ENCODE results near the gene MTX2.

Gene MTX2

DNA sequence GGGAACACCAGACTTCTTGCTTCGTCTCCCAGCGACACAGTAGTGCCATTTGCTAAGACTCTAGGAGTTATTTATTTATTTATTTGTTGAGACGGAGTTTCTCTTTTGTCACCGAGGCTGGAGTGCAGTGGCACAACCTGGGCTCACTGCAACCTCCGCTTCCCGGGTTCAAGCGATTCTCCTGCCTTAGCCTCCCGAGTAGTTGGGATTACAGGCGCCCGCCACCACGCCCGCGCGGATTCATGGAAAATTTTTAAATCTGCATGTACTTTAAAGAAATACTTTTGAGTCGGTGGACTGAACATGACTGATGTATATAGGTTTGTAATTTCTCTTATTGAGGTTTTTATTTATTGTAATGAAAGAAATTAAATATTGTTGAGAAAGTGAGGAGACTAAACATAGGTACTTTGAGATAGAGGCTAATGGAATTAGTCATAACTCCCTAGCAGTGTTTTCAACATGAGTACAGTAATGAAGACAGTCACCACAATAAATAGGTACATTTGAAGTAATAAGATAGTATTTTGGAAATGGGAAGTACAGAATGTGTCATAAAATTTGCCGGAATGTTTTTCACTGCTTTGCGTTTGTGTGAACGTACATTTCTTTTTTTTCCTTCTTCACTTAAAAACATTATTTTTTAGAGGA is 983 bp downstream of the MTX2 start:
- TF ChIP-seq YY1 (IDR thresholded peaks at IDR 0.05; ENCODE audit: low read depth) (no peak), TEAD4 (IDR thresholded peaks at IDR 0.05) (no peak), ZBTB7A (IDR thresholded peaks at IDR 0.05; ENCODE audit: low read depth) (no peak), EGR1 (IDR thresholded peaks at IDR 0.05) (no peak), CEBPB (IDR thresholded peaks at IDR 0.05) (no peak)

DNA sequence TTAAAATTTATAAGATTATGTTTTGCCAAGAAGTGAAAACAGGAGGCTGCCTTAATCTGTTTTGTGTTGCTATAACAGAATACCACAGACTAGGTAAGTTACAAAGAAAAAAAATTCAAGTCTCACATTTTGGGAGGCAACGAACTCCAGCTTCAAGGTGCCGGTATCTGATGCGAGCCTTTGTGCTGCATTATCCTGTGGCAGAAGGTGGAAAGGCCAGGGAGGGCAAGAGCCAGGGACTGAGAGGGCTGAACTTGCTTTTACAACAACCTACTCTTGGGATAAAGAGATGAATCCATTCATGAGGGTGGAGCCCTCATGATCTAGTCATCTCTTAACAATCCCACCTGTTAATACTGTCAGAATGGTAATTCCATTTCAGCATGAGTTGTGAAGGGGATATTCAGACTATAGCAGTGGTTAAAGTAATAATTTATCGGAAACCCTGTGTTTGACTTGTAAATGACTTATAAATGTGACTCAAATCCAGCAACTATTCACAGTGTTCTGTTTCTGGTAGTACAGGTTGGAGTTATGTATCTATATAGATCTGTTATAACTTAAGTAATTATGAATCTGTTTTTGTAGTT is 3.7 kb downstream of the MTX2 start:
- TF ChIP-seq, protein P1, sequence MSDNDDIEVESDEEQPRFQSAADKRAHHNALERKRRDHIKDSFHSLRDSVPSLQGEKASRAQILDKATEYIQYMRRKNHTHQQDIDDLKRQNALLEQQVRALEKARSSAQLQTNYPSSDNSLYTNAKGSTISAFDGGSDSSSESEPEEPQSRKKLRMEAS (IDR thresholded peaks at IDR 0.05): no peak
- TF ChIP-seq EP300 (IDR thresholded peaks at IDR 0.05; ENCODE audit: borderline replicate concordance) (no peak), TEAD4 (IDR thresholded peaks at IDR 0.05) (no peak), YY1 (IDR thresholded peaks at IDR 0.05; ENCODE audit: low read depth) (no peak), NFIC (IDR thresholded peaks at IDR 0.05) (no peak), ZBTB7A (IDR thresholded peaks at IDR 0.05; ENCODE audit: low read depth) (no peak), CEBPB (IDR thresholded peaks at IDR 0.05) (no peak), TCF12 (IDR thresholded peaks at IDR 0.05; ENCODE audit: low read depth) (no peak), EGR1 (IDR thresholded peaks at IDR 0.05) (no peak)
- TF ChIP-seq, protein P2, sequence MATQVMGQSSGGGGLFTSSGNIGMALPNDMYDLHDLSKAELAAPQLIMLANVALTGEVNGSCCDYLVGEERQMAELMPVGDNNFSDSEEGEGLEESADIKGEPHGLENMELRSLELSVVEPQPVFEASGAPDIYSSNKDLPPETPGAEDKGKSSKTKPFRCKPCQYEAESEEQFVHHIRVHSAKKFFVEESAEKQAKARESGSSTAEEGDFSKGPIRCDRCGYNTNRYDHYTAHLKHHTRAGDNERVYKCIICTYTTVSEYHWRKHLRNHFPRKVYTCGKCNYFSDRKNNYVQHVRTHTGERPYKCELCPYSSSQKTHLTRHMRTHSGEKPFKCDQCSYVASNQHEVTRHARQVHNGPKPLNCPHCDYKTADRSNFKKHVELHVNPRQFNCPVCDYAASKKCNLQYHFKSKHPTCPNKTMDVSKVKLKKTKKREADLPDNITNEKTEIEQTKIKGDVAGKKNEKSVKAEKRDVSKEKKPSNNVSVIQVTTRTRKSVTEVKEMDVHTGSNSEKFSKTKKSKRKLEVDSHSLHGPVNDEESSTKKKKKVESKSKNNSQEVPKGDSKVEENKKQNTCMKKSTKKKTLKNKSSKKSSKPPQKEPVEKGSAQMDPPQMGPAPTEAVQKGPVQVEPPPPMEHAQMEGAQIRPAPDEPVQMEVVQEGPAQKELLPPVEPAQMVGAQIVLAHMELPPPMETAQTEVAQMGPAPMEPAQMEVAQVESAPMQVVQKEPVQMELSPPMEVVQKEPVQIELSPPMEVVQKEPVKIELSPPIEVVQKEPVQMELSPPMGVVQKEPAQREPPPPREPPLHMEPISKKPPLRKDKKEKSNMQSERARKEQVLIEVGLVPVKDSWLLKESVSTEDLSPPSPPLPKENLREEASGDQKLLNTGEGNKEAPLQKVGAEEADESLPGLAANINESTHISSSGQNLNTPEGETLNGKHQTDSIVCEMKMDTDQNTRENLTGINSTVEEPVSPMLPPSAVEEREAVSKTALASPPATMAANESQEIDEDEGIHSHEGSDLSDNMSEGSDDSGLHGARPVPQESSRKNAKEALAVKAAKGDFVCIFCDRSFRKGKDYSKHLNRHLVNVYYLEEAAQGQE (IDR thresholded peaks at IDR 0.05; ENCODE audit: low read depth): no peak

DNA sequence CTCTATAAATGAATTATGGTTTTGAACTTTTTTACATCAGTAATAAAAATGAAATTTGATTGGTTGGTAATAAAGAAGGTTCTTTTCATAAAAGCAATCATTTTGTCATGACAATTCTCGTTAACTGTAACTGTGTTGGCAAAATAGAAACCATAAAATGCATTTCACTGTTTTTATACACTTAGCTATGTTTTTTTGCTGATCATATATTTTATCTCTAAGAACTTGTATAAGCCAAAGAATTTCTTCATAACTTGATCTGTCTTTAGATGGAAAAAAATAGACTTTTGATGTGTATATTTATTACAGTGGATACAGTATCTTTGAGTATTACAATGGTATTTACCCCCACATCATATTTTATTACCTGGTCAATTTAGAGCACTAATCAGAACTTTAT is 9.7 kb downstream of the MTX2 start:
- no peak for TF ChIP-seq EP300 (IDR thresholded peaks at IDR 0.05; ENCODE audit: borderline replicate concordance)
- no peak for TF ChIP-seq CREB1 (IDR thresholded peaks at IDR 0.05; ENCODE audit: low read depth)
- TF ChIP-seq, protein P2 (IDR thresholded peaks at IDR 0.05; ENCODE audit: low read depth): no peak
- no peak for TF ChIP-seq CEBPB (IDR thresholded peaks at IDR 0.05)
- no peak for TF ChIP-seq YY1 (IDR thresholded peaks at IDR 0.05; ENCODE audit: low read depth)
- no peak for TF ChIP-seq ZBTB7A (IDR thresholded peaks at IDR 0.05; ENCODE audit: low read depth)
- no peak for TF ChIP-seq RAD21 (IDR thresholded peaks at IDR 0.05; ENCODE audit: low read depth)
- no peak for TF ChIP-seq TCF12 (IDR thresholded peaks at IDR 0.05; ENCODE audit: low read depth)
- TF ChIP-seq, protein P1 (IDR thresholded peaks at IDR 0.05): no peak
- TF ChIP-seq TEAD4 (IDR thresholded peaks at IDR 0.05): no peak

DNA sequence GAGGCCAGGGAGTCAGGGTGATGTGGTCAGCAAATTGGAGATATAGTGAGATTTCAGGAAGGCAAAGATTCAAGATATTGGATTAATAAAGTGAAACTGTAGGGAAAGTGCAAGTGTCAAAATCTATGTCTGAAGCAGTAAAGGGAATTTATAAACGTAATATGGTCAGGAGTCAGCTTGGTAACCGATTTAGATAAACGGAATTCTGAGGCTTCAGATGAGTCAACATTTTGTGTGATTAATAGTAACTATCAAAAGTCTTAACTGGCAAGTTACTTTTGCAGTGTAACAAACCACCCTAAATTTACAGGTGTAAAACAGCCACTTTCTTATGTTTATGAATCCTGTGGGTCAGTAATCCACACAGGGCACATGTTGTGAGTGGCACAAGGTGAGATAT is 10.9 kb downstream of the MTX2 start:
- no peak for TF ChIP-seq TEAD4 (IDR thresholded peaks at IDR 0.05)
- no peak for TF ChIP-seq EGR1 (IDR thresholded peaks at IDR 0.05)
- no peak for TF ChIP-seq CREB1 (IDR thresholded peaks at IDR 0.05; ENCODE audit: low read depth)
- TF ChIP-seq, protein P3, sequence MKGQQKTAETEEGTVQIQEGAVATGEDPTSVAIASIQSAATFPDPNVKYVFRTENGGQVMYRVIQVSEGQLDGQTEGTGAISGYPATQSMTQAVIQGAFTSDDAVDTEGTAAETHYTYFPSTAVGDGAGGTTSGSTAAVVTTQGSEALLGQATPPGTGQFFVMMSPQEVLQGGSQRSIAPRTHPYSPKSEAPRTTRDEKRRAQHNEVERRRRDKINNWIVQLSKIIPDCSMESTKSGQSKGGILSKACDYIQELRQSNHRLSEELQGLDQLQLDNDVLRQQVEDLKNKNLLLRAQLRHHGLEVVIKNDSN (IDR thresholded peaks at IDR 0.05): no peak
- TF ChIP-seq EP300 (IDR thresholded peaks at IDR 0.05; ENCODE audit: borderline replicate concordance): no peak
- no peak for TF ChIP-seq FOXM1 (IDR thresholded peaks at IDR 0.05; ENCODE audit: borderline replicate concordance, low read depth)
- TF ChIP-seq ZBTB7A (IDR thresholded peaks at IDR 0.05; ENCODE audit: low read depth): no peak
- no peak for TF ChIP-seq TAF1 (IDR thresholded peaks at IDR 0.05; ENCODE audit: low read depth)
- TF ChIP-seq NFIC (IDR thresholded peaks at IDR 0.05): no peak
- TF ChIP-seq YY1 (IDR thresholded peaks at IDR 0.05; ENCODE audit: low read depth): no peak
- TF ChIP-seq, protein P1 (IDR thresholded peaks at IDR 0.05): no peak
- no peak for TF ChIP-seq TCF12 (IDR thresholded peaks at IDR 0.05; ENCODE audit: low read depth)
- no peak for TF ChIP-seq RAD21 (IDR thresholded peaks at IDR 0.05; ENCODE audit: low read depth)
- TF ChIP-seq CEBPB (IDR thresholded peaks at IDR 0.05): no peak
- TF ChIP-seq, protein P2 (IDR thresholded peaks at IDR 0.05; ENCODE audit: low read depth): no peak
